ENCODE measurements around the gene ACBD6. TPM values are rescaled to one million over a fixed set of nuclear protein-coding genes. Genes with fewer than 3 reads are reported as not detected.

Gene ACBD6
- total and polyA plus RNA-seq, 2 experiments from 2014 or later: 75.7 to 88.8 TPM

GRCh38 chr1:180275726-180276125 is 226.7 kb downstream of the ACBD6 start (continued):
- no peak for TF ChIP-seq REST (IDR thresholded peaks at IDR 0.05; ENCODE audit: unreplicated experiment)

GRCh38 chr1:180274221-180274620 is 228.2 kb downstream of the ACBD6 start:
- DNase-seq (ENCODE audit: low spot score): no peak
- Mint-ChIP-seq H3K36me3 (ENCODE audit: low read depth) (peaks cover 53% of the 10 kb centered on the region), H3K4me3 (no peak overlapping the region), H3K27me3 (ENCODE audit: insufficient read depth, low read depth, poor library complexity) (peaks cover 14% of the 10 kb centered on the region), H3K27ac (no peak overlapping the region), H3K9me3 (peaks cover 19% of the 10 kb centered on the region; the same call in 2 of the 3 replicates), H3K4me1 (peaks cover 55% of the 10 kb centered on the region)
- no peak for TF ChIP-seq CREB1 (CRISPR knock-in tag; IDR thresholded peaks at IDR 0.05; ENCODE audit: low read depth)
- no peak for TF ChIP-seq ZNF114 (CRISPR knock-in tag; IDR thresholded peaks at IDR 0.05)
- no peak for TF ChIP-seq ZNF462 (CRISPR knock-in tag; IDR thresholded peaks at IDR 0.05)
- Histone ChIP-seq H3F3A (replicated peaks; ENCODE audit: low read depth) (peaks cover 4% of the 10 kb centered on the region), H3K4me3 (no peak overlapping the region), H3K4me1 (ENCODE audit: insufficient read depth) (peaks cover 31% of the 10 kb centered on the region), H3K9me2 (ENCODE audit: insufficient read depth) (no peaks in the 10 kb centered on the region; the same call in 1 of the 2 replicates), H3K79me2 (replicated peaks; ENCODE audit: insufficient read depth) (no peaks in the 10 kb centered on the region), H4K20me1 (replicated peaks; ENCODE audit: insufficient read depth) (no peaks in the 10 kb centered on the region), H3K27me3 (ENCODE audit: insufficient read depth) (no peaks in the 10 kb centered on the region), H3K36me3 (ENCODE audit: insufficient read depth) (peaks cover 8% of the 10 kb centered on the region), H3K4me2 (no peak overlapping the region), H2AFZ (no peak overlapping the region), H3K27ac (ENCODE audit: low read depth) (no peak overlapping the region)
- ATAC-seq: no peak
